ENCODE data around the gene OR51I1.

Gene OR51I1, protein sequence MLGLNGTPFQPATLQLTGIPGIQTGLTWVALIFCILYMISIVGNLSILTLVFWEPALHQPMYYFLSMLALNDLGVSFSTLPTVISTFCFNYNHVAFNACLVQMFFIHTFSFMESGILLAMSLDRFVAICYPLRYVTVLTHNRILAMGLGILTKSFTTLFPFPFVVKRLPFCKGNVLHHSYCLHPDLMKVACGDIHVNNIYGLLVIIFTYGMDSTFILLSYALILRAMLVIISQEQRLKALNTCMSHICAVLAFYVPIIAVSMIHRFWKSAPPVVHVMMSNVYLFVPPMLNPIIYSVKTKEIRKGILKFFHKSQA

DNA sequence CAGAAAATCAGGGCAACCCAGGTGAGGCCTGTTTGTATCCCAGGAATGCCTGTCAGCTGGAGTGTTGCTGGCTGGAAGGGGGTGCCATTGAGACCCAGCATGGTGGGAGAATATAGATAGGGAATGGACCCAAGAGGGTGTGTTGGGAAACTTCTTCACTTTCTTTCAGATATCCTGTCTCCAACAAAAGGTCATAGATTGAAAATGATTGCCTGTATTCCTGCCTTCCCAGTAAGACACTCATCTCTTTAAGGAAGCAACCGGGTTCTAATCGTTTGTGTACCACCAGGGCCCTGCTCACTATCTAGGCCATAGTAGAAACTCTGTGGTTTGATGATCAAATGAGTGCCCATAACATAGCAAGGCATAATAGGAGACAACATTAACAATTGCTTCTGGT is at the start of gene OR51I1:
Gene OR51I1, minus strand, starts transcription at position 101 of the 400 bp plus-strand sequence. Its CDS starts 0 bp downstream, at position 101.
- DNase-seq (ENCODE audit: low read depth, low spot score): no peak

DNA sequence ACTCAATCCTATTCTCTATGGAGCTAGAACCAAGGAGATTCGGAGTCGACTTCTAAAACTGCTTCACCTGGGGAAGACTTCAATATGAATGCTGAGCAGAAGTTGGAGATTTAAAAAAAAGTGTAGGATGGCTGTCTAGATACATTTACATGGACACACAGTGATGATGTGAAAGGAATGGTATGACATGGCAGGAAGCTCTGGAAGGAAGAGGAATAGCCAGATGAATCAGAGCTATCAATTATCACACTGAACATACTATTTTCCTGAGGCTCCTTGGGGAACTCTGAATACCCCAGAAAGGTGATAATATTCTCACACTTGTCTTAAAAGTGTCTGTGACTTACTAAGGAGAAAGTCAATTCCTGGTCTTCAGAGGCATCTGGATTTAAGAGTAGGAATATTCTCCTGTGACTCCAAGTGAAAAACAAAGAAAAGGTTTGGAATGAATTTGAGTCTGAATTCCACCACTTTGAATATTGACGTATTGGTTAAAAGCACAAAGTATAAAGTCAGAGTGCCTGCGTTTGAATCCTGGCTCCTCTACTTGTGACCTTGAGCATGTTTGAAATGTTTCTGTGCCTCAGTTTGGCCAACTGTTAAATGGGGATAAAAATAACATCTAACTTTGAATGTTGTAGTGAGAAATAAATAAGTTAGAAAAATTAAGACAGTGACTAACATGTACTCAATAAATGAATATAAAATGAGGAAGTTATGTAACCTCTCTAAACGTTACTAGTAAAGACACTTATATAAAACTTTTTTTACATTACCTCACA is 48.5 kb upstream of the OR51I1 start:
- no peak for DNase-seq (ENCODE audit: low read depth, low spot score)

DNA sequence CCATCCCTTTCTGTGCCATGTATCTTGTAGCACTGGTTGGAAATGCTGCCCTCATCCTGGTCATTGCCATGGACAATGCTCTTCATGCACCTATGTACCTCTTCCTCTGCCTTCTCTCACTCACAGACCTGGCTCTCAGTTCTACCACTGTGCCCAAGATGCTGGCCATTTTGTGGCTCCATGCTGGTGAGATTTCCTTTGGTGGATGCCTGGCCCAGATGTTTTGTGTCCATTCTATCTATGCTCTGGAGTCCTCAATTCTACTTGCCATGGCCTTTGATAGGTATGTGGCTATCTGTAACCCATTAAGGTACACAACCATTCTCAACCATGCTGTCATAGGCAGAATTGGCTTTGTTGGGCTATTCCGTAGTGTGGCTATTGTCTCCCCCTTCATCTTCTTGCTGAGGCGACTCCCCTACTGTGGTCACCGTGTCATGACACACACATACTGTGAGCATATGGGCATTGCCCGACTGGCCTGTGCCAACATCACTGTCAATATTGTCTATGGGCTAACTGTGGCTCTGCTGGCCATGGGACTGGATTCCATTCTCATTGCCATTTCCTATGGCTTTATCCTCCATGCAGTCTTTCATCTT is 47.6 kb upstream of the OR51I1 start:
- no peak for DNase-seq (ENCODE audit: low read depth, low spot score)

DNA sequence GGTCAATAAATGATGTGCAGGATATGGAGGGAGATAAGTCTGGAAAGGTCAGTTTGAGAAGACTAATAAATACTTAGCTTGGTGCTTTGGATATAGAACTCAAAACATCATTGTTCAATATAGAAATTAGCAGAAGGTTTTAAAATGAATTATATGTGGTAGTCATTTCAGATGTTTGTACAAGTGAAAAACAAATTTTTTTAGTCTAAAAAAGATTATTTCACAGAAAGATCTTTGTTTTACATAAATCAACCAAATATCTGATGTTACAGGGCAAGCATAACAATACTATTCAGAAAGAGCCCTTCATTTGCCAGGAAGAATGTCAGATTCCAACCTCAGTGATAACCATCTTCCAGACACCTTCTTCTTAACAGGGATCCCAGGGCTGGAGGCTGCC is 47.1 kb upstream of the OR51I1 start, which contains the start of gene OR52D1:
Gene OR52D1, plus strand, starts transcription at position 301 of the 400 bp plus-strand sequence. Its CDS starts 22 bp downstream, at position 323.
- no peak for DNase-seq (ENCODE audit: low read depth, low spot score)

DNA sequence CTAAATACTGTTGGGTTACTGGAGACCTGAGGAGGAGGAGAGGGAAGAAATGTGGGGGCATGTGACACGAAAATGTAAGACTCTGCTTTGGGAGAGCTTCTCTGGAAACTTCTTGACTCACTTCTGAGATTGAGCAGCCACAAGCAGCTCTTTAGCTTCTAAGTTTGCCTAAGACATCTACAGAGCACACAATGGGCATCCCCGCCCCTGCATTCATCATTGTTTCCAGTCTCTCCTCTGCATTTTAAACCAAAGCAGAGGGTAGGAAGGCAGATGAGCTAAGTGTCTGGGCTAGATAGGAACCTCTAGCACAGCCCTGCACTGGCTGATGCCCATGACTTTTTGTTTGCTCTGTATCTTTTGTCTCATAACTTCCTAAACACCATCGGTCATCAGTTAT is 45.1 kb upstream of the OR51I1 start:
- DNase-seq (ENCODE audit: low read depth, low spot score): no peak

DNA sequence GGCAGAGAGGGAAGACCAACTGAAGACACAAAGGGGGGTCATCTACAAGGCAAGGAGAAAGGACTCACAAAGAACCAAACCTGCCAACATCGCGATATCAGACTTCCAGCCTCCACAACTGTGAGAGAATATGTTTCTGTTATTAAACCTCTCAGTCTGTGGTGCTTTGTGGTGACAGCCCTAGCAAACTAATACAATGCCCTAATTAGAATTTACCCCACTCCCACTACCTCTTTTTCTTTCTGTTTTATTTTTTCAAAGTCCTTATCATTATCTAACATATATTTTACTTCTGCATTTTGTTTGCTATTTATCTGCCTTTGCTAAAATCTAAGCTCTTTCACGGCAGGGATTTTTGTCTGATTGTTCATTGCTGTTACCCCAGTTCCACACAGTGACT is 44.7 kb upstream of the OR51I1 start:
- no peak for DNase-seq (ENCODE audit: low read depth, low spot score)

DNA sequence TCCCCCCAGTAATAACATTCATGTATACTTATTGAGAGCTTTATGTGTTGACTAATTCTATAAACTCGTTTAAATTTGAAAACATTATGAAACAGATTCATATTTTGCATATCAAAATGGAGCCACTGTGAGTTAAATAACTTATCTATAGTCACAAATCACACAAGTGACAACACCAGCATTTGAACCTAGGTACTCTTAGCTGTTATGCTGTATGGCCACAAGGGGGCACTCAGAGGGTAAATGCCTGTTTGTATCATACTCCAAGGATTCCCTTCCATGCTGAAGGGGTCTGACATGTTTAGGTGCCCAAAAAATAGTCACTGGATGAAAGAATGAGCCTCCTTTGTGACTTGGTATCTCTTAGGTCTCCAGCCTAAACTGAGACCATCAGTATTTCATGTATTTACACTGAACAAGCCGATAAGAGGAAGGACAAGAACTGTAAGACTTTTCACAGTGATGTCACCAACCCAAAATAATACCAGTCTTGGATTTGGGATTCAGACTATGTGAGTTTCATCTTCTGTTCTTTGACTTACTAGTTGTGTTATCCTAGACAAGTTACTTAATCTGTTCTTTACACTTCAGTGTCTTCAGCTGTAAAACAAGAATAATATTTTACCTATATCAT is 35.0 kb upstream of the OR51I1 start:
- peak; percentile 67 for DNase-seq (ENCODE audit: low read depth, low spot score)

DNA sequence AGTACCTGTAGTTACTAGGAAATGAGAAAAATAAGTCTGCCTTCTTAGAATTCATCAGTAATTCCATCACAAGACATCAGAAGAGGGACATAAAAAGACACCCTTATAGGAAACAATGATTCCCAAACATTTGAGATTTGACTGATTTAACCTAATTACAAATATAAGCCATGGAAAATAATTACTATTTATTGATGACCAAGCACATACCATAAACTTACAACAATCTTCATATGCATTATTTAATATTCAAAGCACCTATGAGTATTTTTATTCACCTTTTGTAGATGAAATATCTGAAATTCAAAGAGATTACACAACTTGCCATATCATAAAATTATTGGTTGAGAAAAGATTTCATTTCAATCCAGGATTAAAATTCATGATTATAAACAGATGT is 32.6 kb upstream of the OR51I1 start:
- DNase-seq (ENCODE audit: low read depth, low spot score): no peak

DNA sequence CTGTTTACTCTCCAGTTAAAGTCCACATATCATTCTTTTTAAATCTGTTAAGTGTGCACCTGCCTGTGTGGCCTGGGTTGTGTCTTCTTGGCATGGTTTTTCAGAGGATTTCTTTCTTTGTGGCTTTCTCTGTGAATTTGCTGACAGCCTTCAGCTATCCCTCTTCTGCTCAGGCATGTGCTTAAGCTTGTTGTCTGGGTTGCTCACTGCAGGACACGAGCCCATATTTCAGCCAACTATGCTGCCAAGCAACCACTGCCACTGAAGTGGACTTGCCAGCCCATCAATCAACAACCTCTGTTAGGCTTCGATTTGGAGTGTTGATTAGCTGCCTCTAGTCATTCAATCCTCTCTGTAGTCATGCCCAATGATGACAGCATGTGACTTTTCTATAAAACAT is 26.2 kb upstream of the OR51I1 start:
- no peak for DNase-seq (ENCODE audit: low read depth, low spot score)

DNA sequence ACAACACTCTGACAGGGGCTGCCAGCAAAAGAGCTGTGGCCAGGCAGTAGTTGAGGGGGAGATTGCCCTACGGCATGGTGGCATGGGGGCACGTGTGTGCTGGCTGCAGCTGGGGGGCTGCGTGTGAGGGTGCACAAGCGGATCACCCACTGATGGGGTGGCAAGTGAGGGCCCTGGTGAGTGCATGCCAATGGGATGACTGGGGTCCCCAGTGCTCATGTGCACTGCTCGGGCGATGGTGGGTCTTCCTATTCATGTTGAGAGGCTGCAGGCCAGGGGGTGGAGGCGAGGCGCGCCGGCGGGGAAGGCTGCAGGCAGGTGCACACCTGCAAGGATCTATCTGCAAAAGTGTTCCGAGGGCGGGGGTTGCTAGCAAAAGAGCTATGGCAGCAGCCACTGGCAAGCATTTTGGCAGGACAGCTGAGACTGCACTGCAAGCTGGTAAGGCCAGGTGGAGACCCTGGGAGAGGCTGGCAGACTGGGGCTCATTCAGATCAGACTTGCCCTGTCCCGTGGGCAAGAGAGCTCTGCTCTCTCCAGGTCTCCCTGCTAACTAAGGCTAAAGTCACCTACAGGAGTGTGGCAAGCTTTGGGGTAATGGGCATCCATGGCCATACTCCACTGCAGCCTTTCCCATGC is 19.8 kb upstream of the OR51I1 start:
- no peak for DNase-seq (ENCODE audit: low read depth, low spot score)

DNA sequence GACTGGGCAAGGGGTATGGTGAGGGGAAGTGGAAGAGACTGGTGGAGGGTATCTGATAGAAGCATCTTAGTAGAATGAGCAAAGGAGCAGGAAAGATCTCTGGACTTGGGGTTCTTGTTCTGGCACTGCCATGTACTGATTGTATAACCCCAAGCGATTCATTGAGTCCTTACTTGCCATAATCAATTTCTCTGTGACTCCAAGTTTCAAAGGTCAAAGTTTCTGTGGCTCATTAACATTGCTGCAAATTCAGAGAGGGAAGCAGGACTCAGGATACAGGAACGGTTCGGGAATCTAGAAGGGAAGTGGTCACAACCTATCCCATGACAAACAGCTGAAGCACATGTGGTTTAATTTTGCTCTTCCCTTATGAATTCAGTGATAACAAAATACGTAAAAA is 8.1 kb upstream of the OR51I1 start:
- DNase-seq (ENCODE audit: low read depth, low spot score): no peak

DNA sequence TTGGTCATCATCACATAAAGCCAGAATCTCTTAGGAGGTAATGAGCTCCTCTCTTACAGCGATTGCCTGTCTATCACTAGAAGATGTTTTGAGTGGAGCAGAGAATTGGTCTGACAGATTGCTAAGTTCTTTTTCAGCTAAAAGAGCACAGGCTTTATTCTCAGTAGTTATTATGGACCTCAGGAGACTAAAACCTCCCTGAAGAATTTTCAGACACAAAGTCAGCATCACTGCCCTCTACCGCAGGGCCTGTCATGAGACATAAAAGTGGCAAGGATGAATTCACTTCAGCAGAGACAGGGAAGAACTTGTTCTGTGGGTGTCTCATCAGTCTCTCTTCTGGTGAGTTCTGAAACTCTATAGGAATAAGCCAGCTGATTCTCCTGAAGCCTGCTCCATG is 7.7 kb upstream of the OR51I1 start, which contains the start of gene OR51I2:
Gene OR51I2, plus strand, starts transcription at position 301 of the 400 bp plus-strand sequence. CDS start 4,166 bp downstream, outside the sequence.
- no peak for DNase-seq (ENCODE audit: low read depth, low spot score)

DNA sequence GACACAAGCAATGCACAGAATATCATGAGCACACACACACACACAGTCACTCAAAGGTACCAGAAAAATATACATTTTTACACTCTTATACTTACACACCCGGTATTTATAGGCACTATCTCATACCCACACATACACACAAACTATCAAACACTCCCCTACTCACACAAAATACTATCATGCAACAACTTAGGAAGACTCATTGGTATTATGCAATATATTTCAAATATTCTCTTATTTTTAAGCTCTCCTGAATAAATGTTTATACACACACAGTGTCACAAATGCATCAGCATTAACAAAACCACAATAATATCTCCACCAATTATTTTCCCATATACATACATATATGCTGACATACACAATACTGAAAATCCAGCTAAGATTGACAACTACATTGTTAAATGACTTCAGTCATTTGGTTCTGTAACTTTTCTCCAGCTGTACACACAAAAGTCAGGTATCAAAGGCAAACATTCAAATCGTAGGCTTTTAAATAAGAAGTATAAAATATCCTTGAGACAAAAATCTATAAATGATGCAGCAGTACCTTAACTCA is 2.6 kb upstream of the OR51I1 start:
- no peak for DNase-seq (ENCODE audit: low read depth, low spot score)

DNA sequence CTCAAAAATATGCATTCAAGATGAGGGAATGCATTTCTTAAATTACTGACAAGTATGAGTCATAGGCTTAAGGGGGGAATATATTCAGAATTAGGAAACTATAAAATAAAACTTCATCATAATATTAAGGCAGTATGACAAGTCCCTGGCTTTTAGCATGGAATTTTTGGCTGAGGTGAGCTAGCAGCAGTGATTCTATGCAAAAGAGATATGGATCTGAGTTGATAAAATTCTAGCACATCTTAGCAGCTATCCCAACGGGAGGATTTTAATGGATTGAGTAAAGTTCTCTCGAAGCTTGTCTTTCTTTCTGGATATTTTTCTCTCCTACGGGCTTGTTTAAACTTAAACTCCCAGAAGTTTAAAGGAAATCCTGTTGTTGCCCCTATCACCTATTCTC is 18.2 kb downstream of the OR51I1 start:
- no peak for DNase-seq (ENCODE audit: low read depth, low spot score)

DNA sequence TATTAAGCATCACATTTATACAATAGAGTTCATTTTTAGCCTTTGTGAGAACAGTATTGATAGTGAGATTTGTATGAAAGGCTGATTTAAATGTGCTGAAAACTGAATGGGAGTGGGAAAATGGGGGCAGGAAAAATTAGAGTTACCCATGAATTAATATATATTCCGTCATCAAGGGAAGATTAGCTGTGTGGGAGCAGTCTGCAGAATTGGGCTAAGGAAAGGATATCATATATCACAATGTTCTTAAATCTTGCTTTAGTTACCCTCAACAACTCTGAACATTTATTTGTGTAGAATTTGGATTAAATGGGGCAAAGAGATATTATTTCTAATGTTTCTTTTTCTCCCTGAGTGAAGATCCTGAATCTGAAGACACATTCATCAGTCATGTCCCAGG is 19.5 kb downstream of the OR51I1 start, which contains the start of gene OR51Q1:
Gene OR51Q1, plus strand, starts transcription at position 301 of the 400 bp plus-strand sequence. Its CDS starts 90 bp downstream, at position 391.
- no peak for DNase-seq (ENCODE audit: low read depth, low spot score)

DNA sequence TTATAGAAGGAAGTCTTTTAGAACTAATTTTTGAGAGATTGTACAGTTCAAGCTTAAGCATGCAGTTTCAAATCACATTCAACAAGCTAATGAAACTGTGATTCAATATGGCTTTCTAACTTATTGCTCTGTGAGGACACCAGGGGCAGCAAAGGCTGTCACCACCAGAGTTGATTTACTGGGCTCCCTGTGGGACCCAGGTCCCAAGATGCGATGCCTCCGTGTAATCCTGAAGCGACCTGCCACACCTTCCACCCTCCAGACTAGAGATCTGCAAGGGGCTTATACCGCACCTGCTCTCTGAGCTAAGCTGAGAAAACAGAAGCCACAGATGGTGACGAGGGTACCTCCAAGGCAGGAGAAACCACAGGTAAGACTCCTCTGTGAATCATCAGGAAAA is 20.3 kb downstream of the OR51I1 start:
- DNase-seq (ENCODE audit: low read depth, low spot score): no peak

DNA sequence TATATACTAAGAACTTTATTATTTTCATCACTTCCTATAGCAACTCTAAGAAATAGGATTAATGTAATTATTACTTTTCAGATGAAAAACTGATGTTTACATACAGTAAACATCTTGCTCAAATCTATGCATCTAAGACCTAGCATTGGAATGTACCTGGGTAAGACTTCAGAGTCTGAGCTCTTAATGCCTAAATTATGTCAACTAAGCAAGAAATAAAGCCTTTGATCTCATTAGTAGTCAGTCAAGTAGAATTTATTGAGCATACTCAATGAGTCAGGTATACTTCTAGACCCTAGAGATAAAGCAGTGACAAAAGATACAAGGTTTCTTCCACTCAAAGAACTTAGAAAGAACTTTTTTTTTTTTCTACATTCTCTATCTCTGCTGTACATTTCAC is 36.1 kb downstream of the OR51I1 start:
- DNase-seq (ENCODE audit: low read depth, low spot score): no peak

DNA sequence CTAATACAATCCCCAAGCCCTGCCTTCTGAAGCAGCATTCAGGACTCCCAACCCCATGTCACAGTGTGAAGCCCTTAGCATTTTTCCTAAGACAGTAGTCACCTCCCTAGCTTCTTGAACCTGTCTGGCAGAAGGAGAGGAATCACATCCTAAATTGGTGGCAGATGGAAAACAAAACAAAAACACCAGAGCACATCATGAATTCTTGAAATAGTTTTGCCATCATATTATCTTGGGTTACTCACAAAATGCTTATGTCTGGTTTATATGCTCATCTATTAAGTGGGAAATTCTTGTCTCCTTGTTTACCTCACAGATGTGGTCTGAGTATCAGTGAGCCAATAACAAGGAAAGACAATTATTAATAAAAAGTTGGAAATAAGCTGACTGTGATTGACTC is 42.4 kb downstream of the OR51I1 start:
- DNase-seq (ENCODE audit: low read depth, low spot score): no peak

DNA sequence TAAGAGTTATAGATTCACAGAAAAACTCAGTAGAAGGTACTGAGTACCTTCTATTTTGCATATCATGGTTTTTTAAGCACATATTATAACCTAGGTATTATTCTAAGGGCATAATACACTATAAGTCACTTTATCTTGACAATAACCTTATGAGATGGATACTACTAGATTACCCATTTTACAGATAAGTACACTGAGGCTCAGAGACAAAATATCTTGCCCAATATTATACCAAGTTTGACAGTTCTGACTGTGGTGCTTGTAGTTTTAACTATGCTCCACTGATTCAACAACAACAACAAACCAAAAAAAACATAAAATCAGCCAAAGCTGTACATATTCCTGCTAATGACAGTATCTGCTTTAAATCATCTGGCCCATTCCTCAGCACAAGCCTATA is 47.2 kb downstream of the OR51I1 start:
- no peak for DNase-seq (ENCODE audit: low read depth, low spot score)

Data from astrocyte of the hippocampus (primary cell).